Measurements from ENCODE around the gene FAM118A.

Gene FAM118A

DNA sequence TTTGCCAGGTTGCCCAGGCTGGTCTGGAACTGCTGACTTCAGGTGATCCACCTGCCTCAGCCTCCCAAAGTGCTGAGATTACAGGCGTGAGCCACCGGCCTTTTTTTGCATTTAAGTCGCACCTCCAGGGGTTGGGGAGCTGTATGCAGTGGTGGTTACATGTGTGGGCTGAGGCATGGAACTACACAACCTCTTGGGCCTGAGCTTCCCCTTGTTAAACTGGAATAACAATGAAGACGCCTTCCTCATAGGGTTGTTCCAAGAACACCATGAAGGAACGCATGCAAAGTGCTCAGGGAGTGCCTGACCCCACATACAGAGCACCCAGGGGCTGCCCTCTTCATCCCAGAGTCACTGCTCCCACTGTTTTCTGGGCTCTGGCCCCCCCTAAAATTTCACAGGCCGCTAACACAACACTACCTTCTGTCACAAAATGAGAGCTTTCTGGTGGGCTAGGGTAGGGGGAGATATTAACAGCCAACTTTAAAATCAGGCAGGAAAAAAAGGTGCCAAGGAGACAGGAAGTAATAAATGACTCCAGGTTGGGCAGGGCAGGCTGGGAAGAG, 1.3 kb upstream of the FAM118A start:
- Histone ChIP-seq H3K36me3 (ENCODE audit: insufficient read depth, low read length) (no peaks in the 10 kb centered on the region), H3K4me2 (ENCODE audit: low read depth, low read length, poor library complexity, severe bottlenecking) (peak overlapping the region; percentile 79), H3K4me3 (ENCODE audit: low read length, poor library complexity, severe bottlenecking) (peak overlapping the region; percentile 72), H3K9me2 (replicated peaks; ENCODE audit: low read depth, low read length) (no peaks in the 10 kb centered on the region), H3K27me3 (ENCODE audit: insufficient read depth, low read length, poor library complexity, severe bottlenecking) (no peaks in the 10 kb centered on the region), H3K9me3 (ENCODE audit: insufficient read depth, low read depth, low read length) (no peaks in the 10 kb centered on the region), H4K20me1 (ENCODE audit: insufficient read depth, low read length, poor library complexity, severe bottlenecking) (peaks cover 12% of the 10 kb centered on the region), H3K4me1 (ENCODE audit: insufficient read depth, low read length, poor library complexity, severe bottlenecking) (peaks cover 31% of the 10 kb centered on the region), H3F3A (ENCODE audit: low read depth) (no peaks in the 10 kb centered on the region), H3K79me2 (ENCODE audit: insufficient read depth, low read length) (peaks cover 29% of the 10 kb centered on the region), H2AFZ (ENCODE audit: low read length) (peak overlapping the region; percentile 78; the same call in 1 of the 2 replicates), H3K9ac (ENCODE audit: low read depth, low read length, poor library complexity, severe bottlenecking) (peak overlapping the region; percentile 67)
- TF ChIP-seq CTCF (conservative IDR thresholded peaks at IDR 0.05; ENCODE audit: low read length) = no peak
- TF ChIP-seq EZH2phosphoT487 (IDR thresholded peaks at IDR 0.05; ENCODE audit: borderline replicate concordance) = no peak

DNA sequence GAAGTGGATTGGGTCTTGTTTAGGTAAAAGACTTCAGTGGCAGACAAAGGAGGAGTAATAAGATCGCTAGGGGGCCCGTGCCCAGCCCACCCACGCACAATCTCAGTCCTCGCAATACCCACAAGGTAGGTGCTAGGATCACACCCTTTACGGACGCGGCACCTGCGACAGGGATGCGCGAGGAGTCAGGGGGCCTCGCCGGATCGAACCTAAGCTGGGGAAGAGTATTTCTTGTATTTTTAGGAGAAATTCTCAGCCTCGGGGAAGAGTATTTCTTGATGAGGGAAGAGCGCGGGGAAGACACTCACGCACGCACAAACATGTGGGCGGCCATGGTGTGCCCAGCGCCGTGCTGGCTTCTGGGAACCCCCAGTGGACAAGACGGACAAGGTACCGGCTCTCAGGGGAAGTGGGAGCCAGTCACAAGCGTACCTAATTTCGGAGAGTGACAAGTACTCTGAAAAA, 745 bp upstream of the FAM118A start:
- Histone ChIP-seq H2AFZ (ENCODE audit: low read length) (peak overlapping the region; percentile 78), H4K20me1 (ENCODE audit: insufficient read depth, low read length, poor library complexity, severe bottlenecking) (peaks cover 12% of the 10 kb centered on the region)

GRCh38 chr22:45310331-45310976, 720 bp downstream of the FAM118A start:
- H3K9me2 ChIP-seq (replicated peaks; ENCODE audit: low read depth, low read length) = no peaks in the 10 kb centered on the region
- H3K4me2 ChIP-seq (ENCODE audit: low read depth, low read length, poor library complexity, severe bottlenecking) = peak overlapping the region; percentile 95
- H2AFZ ChIP-seq (ENCODE audit: low read length) = peak overlapping the region; percentile 63
- H3K36me3 ChIP-seq (ENCODE audit: insufficient read depth, low read length) = no peaks in the 10 kb centered on the region
- H3F3A ChIP-seq (ENCODE audit: low read depth) = no peaks in the 10 kb centered on the region
- H3K27me3 ChIP-seq (ENCODE audit: insufficient read depth, low read length, poor library complexity, severe bottlenecking) = no peaks in the 10 kb centered on the region
- H3K79me2 ChIP-seq (ENCODE audit: insufficient read depth, low read length) = peaks cover 43% of the 10 kb centered on the region
- H3K9me3 ChIP-seq (ENCODE audit: insufficient read depth, low read depth, low read length) = no peaks in the 10 kb centered on the region
- H3K4me3 ChIP-seq (ENCODE audit: low read length, poor library complexity, severe bottlenecking) = peak overlapping the region; percentile 93
- no peak for TF ChIP-seq EZH2phosphoT487 (IDR thresholded peaks at IDR 0.05; ENCODE audit: borderline replicate concordance)
- TF ChIP-seq CTCF (conservative IDR thresholded peaks at IDR 0.05; ENCODE audit: low read length) = no peak
- peaks cover 12% of the 10 kb centered on the region for H4K20me1 ChIP-seq (ENCODE audit: insufficient read depth, low read length, poor library complexity, severe bottlenecking)
- H3K4me1 ChIP-seq (ENCODE audit: insufficient read depth, low read length, poor library complexity, severe bottlenecking) = peaks cover 36% of the 10 kb centered on the region
- peak overlapping the region; percentile 95 for H3K9ac ChIP-seq (ENCODE audit: low read depth, low read length, poor library complexity, severe bottlenecking)

More for the DNA sequence above, 745 bp upstream of the FAM118A start:
- no peaks in the 10 kb centered on the region for H3K36me3 ChIP-seq (ENCODE audit: insufficient read depth, low read length)
- no peaks in the 10 kb centered on the region for H3K27me3 ChIP-seq (ENCODE audit: insufficient read depth, low read length, poor library complexity, severe bottlenecking)
- peaks cover 31% of the 10 kb centered on the region for H3K4me1 ChIP-seq (ENCODE audit: insufficient read depth, low read length, poor library complexity, severe bottlenecking)
- H3K79me2 ChIP-seq (ENCODE audit: insufficient read depth, low read length) = peaks cover 32% of the 10 kb centered on the region
- H3K4me2 ChIP-seq (ENCODE audit: low read depth, low read length, poor library complexity, severe bottlenecking) = peak overlapping the region; percentile 79
- no peak for TF ChIP-seq EZH2phosphoT487 (IDR thresholded peaks at IDR 0.05; ENCODE audit: borderline replicate concordance)
- TF ChIP-seq CTCF (conservative IDR thresholded peaks at IDR 0.05; ENCODE audit: low read length) = no peak
- no peaks in the 10 kb centered on the region for H3F3A ChIP-seq (ENCODE audit: low read depth)
- no peaks in the 10 kb centered on the region for H3K9me3 ChIP-seq (ENCODE audit: insufficient read depth, low read depth, low read length)
- peak overlapping the region; percentile 67 for H3K9ac ChIP-seq (ENCODE audit: low read depth, low read length, poor library complexity, severe bottlenecking)
- H3K9me2 ChIP-seq (replicated peaks; ENCODE audit: low read depth, low read length) = no peaks in the 10 kb centered on the region
- peak overlapping the region; percentile 72 for H3K4me3 ChIP-seq (ENCODE audit: low read length, poor library complexity, severe bottlenecking)
